Subcutaneous abdominal adipose tissue (tissue), 5 donors: ENCODE results near the gene PREX1.

Experiments used
- H3K27ac ChIP-seq: one replicate; pipeline ENCODE4 v1.7.0; 2013; ENCODE audit warnings: low read depth, mild to moderate bottlenecking, inconsistent platforms, low read length, moderate library complexity
- H3K27me3 ChIP-seq, 5 donors: one replicate each; pipeline ENCODE4 v1.7.0; 2013; ENCODE audit warnings: low read length in 5 of 5, inconsistent platforms in 1 of 5; ENCODE audit not compliant: control insufficient read depth in 5 of 5, insufficient read depth in 4 of 5
- H3K36me3 ChIP-seq, 5 donors: one replicate each; pipeline ENCODE4 v1.7.0; 2013; ENCODE audit warnings: low read length in 5 of 5; ENCODE audit not compliant: control insufficient read depth in 5 of 5, insufficient read depth in 5 of 5
- H3K4me1 ChIP-seq, 5 donors: one replicate each; pipeline ENCODE4 v1.7.0; 2013; ENCODE audit warnings: low read length in 5 of 5, mild to moderate bottlenecking in 3 of 5, moderate library complexity in 1 of 5; ENCODE audit not compliant: control insufficient read depth in 5 of 5, insufficient read depth in 5 of 5
- H3K4me3 ChIP-seq, 5 donors: one replicate each; pipeline ENCODE4 v1.7.0; 2013; ENCODE audit warnings: low read length in 5 of 5, low read depth in 1 of 5
- H3K9ac ChIP-seq, 5 donors: one replicate each; pipeline ENCODE4 v1.7.0; 2013; ENCODE audit warnings: low read length in 5 of 5, mild to moderate bottlenecking in 4 of 5, moderate library complexity in 3 of 5
- H3K9me3 ChIP-seq, 5 donors: one replicate each; pipeline ENCODE4 v1.7.0; 2013; ENCODE audit warnings: low read length in 5 of 5; ENCODE audit not compliant: control insufficient read depth in 5 of 5
- donor health status: healthy.
- donor health status: healthy.
- donor health status: healthy.
- donor health status: healthy.
- donor health status: healthy.

PREX1 gene

DNA sequence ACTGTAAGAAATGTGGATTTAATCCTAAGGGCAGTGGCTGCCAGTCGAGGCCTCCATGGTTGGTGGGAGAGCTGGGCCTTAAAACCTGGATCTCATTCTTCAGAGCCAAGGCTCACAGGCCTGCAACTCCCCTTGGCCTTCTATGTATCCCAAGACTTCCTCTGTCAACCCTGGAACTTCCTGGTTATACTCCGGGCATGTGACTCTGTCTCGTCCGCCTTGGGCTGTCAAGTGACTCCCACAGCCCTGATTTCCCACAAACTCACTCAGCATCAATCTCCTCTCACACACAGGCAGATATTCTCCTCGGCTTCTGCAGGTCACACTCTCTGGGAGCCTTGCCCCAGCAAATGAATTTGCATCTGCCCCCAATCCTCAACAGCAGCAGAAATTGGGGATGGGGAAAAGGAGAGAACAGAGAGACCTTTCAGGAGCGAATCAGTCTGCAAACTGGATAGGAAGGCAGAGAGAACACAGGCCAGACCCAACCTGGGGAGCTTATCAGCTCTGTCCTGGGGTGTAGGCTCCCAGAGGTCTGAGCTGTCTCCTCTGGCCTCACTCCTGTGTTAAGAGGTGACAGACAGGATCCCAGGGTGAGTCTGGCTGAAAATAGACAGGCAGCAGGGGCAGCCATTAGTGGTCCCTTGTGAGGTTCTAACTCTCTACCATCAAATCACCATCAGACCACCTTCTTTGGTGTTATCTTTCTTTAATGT lies 30.4 kb upstream of the PREX1 start:
- Histone ChIP-seq H3K4me1 (peaks cover 0 to 27% (median 3%) of the 10 kb centered on the region in 5 donors), H3K27ac (no peak overlapping the region), H3K36me3 (no peaks in the 10 kb centered on the region), H3K9me3 (no peaks in the 10 kb centered on the region), H3K4me3 (no peak overlapping the region), H3K27me3 (peaks cover 0 to 10% (median 3%) of the 10 kb centered on the region in 5 donors), H3K9ac (no peak overlapping the region)

DNA sequence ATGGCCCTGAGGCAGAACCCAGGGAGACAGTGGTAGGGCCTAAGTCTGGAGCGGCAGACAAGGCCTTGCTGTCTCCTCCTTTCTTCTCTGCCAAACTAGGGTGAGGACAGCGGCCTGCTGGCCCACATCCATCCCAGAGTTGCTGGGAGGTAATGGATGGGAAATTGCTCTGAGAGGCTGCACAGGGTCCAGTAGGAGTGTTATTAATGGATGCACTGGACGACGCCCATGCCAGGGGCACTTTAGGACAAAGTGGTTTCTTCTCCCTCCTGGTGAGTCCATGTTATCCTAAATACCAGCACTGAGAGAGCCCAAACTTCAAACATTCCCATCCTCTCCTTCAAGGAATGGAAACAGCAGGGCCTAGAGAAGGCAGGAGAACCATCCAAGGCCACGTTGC lies 28.3 kb upstream of the PREX1 start:
- Histone ChIP-seq H3K27ac (no peak overlapping the region), H3K9ac (no peak overlapping the region)

DNA sequence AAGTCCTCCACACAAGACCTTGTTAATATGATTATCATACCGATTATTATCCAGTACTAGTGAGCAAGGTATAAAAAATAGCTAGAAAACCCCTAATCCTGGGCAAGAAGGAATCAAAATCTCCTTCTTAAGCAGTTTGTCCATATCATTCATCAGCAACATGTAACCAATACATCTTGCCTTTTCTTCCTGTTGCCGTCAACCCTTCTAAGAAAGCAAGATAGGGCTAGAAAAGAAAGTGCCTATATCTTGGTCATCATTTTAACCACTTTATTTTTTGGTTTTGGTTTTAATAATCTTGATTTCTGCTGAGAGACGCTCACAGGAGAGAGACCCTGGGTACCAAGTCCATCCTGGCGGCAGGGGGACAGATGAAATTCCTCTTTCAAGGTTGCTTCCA lies 27.2 kb upstream of the PREX1 start:
- no peak overlapping the region for H3K9ac ChIP-seq
- no peaks in the 10 kb centered on the region for H3K9me3 ChIP-seq
- no peak overlapping the region for H3K4me3 ChIP-seq
- H3K27me3 ChIP-seq, result peaks cover 0 to 10% (median 3%) of the 10 kb centered on the region in 5 donors
- no peak overlapping the region for H3K27ac ChIP-seq
- no peaks in the 10 kb centered on the region for H3K36me3 ChIP-seq
- H3K4me1 ChIP-seq, result peaks cover 0 to 27% (median 3%) of the 10 kb centered on the region in 5 donors

More for the DNA sequence above, 28.3 kb upstream of the PREX1 start:
- Histone ChIP-seq H3K27me3 (peaks cover 0 to 10% (median 3%) of the 10 kb centered on the region in 5 donors), H3K4me1 (peaks cover 0 to 27% (median 3%) of the 10 kb centered on the region in 5 donors), H3K36me3 (no peaks in the 10 kb centered on the region), H3K4me3 (no peak overlapping the region), H3K9me3 (no peaks in the 10 kb centered on the region)

DNA sequence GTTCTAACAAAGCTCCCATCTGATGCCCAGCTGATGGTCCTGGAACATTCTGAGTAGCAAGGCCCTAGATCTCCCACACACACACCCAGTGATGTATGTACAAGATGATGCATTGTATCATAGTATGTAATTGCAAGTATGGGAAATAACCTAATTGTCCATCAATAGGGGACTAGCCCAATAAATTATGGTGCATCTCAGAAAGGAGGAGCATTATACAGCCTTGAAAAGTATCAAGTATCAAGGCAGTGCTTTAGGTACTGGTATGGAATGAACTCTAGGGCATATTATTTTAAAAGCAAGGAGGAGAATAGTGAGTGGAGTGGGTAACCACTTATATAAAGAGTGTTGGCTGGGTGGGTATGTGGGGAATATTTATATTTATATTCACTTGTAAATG lies 24.8 kb upstream of the PREX1 start:
- no peak overlapping the region for H3K9ac ChIP-seq
- peaks cover 0 to 17% (median 0%) of the 10 kb centered on the region in 5 donors for H3K4me1 ChIP-seq
- H3K4me3 ChIP-seq, result no peak overlapping the region
- H3K27ac ChIP-seq, result no peak overlapping the region
- no peaks in the 10 kb centered on the region for H3K9me3 ChIP-seq
- no peaks in the 10 kb centered on the region for H3K36me3 ChIP-seq
- H3K27me3 ChIP-seq, result peaks cover 0 to 8% (median 3%) of the 10 kb centered on the region in 5 donors

GRCh38 chr20:48851579-48851978 lies 23.8 kb upstream of the PREX1 start:
- Histone ChIP-seq H3K27ac (no peak overlapping the region), H3K36me3 (no peaks in the 10 kb centered on the region), H3K27me3 (peaks cover 0 to 8% (median 3%) of the 10 kb centered on the region in 5 donors), H3K4me1 (peaks cover 0 to 17% (median 3%) of the 10 kb centered on the region in 5 donors), H3K9me3 (no peaks in the 10 kb centered on the region), H3K4me3 (no peak overlapping the region), H3K9ac (no peak overlapping the region)

DNA sequence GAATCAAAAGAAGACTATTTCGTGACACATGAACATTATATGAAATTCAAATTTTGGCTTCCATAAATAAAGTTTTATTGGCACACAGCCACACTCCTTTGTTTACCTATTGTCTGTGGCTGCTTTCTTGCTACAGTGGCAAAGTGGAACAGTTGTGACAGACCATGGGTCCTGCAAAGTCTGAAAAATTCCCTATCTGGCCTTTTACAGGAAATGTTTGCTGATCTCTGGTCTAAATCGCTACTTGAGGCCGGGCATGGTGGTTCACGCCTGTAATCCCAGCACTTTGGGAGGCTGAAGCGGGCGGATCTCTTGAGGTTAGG lies 23.1 kb upstream of the PREX1 start:
- Histone ChIP-seq H3K9me3 (no peaks in the 10 kb centered on the region), H3K27ac (no peak overlapping the region), H3K36me3 (no peaks in the 10 kb centered on the region), H3K4me3 (no peak overlapping the region), H3K27me3 (peaks cover 2 to 10% (median 7%) of the 10 kb centered on the region in 5 donors), H3K4me1 (peaks cover 0 to 16% (median 1%) of the 10 kb centered on the region in 5 donors), H3K9ac (no peak overlapping the region)

GRCh38 chr20:48850257-48850976 lies 22.6 kb upstream of the PREX1 start:
- H3K36me3 ChIP-seq, result no peaks in the 10 kb centered on the region
- H3K27ac ChIP-seq, result no peak overlapping the region
- H3K27me3 ChIP-seq, result peaks cover 3 to 15% (median 7%) of the 10 kb centered on the region in 5 donors
- H3K4me3 ChIP-seq, result no peak overlapping the region
- H3K9ac ChIP-seq, result no peak overlapping the region
- H3K4me1 ChIP-seq, result peaks cover 0 to 16% (median 0%) of the 10 kb centered on the region in 5 donors
- H3K9me3 ChIP-seq, result no peaks in the 10 kb centered on the region

DNA sequence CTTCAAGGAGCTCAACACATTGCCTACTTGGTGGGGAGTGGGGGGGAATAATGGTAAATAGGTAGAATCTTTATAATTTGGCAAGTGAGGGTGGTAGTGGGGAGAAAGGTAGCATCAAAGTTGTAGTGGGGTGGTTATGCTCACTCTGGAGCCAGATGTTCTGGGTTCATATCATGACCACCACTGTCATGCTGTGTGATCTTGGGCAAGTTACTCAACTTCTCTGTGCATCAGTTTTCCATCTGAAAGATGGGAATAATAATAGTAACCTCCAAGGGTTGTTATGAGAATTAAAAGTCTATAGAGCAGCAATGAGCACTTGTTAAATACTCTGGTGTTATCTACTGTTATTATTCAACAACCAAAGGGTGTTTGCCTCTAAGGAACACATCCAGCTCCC lies 22.0 kb upstream of the PREX1 start:
- no peak overlapping the region for H3K27ac ChIP-seq
- no peak overlapping the region for H3K4me3 ChIP-seq
- H3K4me1 ChIP-seq, result peaks cover 0 to 16% (median 0%) of the 10 kb centered on the region in 5 donors
- no peak overlapping the region for H3K9ac ChIP-seq
- peaks cover 3 to 15% (median 7%) of the 10 kb centered on the region in 5 donors for H3K27me3 ChIP-seq
- no peaks in the 10 kb centered on the region for H3K36me3 ChIP-seq
- no peaks in the 10 kb centered on the region for H3K9me3 ChIP-seq

- Histone ChIP-seq H3K27ac (no peak overlapping the region), H3K36me3 (no peaks in the 10 kb centered on the region), H3K4me1 (peaks cover 0 to 16% (median 0%) of the 10 kb centered on the region in 5 donors), H3K4me3 (no peak overlapping the region), H3K9me3 (no peaks in the 10 kb centered on the region), H3K9ac (no peak overlapping the region), H3K27me3 (peaks cover 3 to 15% (median 11%) of the 10 kb centered on the region in 5 donors)
Observed at GRCh38 chr20:48849299-48849698, 21.5 kb upstream of the PREX1 start.

DNA sequence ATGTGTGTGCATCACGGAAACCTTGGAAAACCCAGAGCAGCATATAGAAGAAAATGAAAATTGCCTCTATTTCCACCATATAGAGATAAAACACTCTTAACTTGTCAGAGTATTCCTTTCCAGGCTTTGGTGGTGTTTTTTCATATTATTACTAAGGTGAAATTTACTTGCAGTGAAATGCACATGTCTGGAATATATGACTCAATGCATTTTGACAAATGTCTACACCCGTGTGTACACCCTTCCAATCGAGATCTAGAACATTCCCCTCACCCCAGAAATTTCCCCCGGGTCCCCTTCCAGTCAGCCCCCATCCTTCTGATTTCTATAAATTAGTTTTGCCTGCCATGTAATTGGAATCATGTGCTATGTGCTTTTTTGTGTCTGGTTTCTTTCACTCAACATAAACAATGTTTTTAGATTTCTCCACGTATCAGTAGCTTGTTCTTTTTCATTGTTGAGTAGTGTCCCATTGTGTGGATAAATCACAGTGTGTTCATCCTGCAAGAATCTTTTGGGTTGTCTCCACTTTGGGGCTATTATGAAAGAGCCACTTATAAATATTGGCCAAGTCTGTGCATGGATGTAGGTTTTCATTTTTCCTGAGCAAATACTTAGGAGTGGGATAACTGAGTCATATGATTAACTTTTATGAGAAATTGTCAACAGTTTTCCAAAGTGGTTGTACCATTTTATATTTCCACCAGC lies 19.9 kb upstream of the PREX1 start:
- H3K36me3 ChIP-seq, result no peaks in the 10 kb centered on the region
- H3K9ac ChIP-seq, result no peak overlapping the region
- peaks cover 0 to 17% (median 8%) of the 10 kb centered on the region in 5 donors for H3K27me3 ChIP-seq
- no peaks in the 10 kb centered on the region for H3K9me3 ChIP-seq
- no peak overlapping the region for H3K4me3 ChIP-seq
- peaks cover 0 to 8% (median 0%) of the 10 kb centered on the region in 5 donors for H3K4me1 ChIP-seq
- no peak overlapping the region for H3K27ac ChIP-seq
